BJ (cell line): Measurements from ENCODE around the gene ITGB3. TPM values are rescaled to one million over a fixed set of nuclear protein-coding genes. Genes with fewer than 3 reads are reported as not detected.

ENCODE experiments used
- CTCF ChIA-PET: fragments of 350-600 bp; formaldehyde crosslinking; extraction: SDS; loops from one replicate; lab custom pipeline; 2021; ENCODE audit warnings: antibody characterized with exemption, inconsistent platforms; lab: Yijun Ruan, JAX
- POLR2A ChIA-PET: fragments of 300-600 bp; sonication (Branson Sonifier 250); formaldehyde crosslinking; extraction: SDS; loops from one replicate; lab custom pipeline; 2021; ENCODE audit warnings: antibody characterized with exemption; lab: Charles Lee
- DNase-seq: peaks from one replicate; pipeline ENCODE4 v3.0.0-alpha.2; 2011; ENCODE audit warnings: low read depth
- H3K27me3 ChIP-seq: 2 replicates; pipeline ENCODE4 v1.6.0; 2011; ENCODE audit warnings: low read length; ENCODE audit not compliant: control insufficient read depth, insufficient read depth
- H3K36me3 ChIP-seq: 2 replicates; pipeline ENCODE4 v1.5.1; 2011; ENCODE audit warnings: low read length; ENCODE audit not compliant: control insufficient read depth, insufficient read depth
- H3K4me3 ChIP-seq: 2 replicates; pipeline ENCODE4 v1.5.1; 2011; ENCODE audit warnings: low read depth, mild to moderate bottlenecking, control low read depth, low read length
- polyA plus RNA-seq: library from polyadenylated mRNA; depleted of rRNA; stranded (reverse); fragments of >200 nt; gene quantifications from 2 replicates; pipeline ENCODE4 v1.2.3, GENCODE V29; 2011
- TF ChIP-seq, protein P1 (sequence below): IDR thresholded peaks from 2 replicates; pipeline ENCODE4 v1.5.1; 2011; ENCODE audit warnings: low read depth, mild to moderate bottlenecking, control low read depth, inconsistent platforms, low read length, moderate library complexity; ENCODE audit not compliant: insufficient read depth

ITGB3 gene
- polyA plus RNA-seq, 1 experiment: 6.3 TPM

DNA sequence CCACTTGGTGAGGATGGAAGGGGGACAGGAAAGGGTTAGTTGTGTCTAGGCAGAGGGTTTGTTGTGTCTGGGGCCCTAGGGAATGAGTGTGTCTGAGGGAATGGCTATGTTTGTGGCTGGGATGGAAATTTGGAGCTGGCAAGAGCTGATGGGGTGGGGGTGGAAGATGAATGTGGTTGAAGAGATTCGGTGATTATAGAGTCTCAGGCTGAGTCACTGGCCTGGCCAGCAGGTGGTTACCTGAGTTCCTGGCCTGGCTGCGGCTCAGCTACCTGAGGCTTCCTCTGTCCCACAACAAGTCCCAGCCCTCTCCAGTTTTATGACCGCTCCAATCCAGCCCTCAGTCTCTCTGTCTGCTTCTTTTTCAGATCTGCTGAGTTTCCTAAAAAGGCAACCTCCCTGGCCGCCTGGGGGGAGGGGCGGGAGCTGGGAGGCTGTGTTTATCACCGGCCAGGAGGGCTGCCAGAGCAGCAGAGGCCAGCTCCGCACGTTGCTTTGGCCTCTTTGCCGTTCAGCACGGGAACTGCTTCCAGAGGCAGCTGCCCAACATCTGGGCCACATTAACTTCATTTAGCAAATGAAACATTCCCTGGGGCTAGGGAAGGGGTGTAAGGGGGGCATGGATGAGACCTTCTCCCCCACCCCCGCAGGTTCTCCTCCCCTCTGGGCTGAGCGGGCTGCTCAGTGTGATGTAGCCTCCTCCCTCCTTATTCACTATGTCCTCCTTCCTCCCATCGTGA is 21.8 kb downstream of the ITGB3 start:
- POLR2A ChIA-PET: interaction anchor here (0.6 kb wide), 1 partner anchor 30 kb away, joined by 5 read pairs; no protein-coding TSS in a partner anchor
- H3K4me3 ChIP-seq: no peak overlapping the region
- no peaks in the 10 kb centered on the region for H3K27me3 ChIP-seq
- CTCF ChIA-PET: interaction anchor here (0.7 kb wide), 3 partner anchors 12 to 33 kb away, joined by 3 read pairs; no protein-coding TSS in a partner anchor
- H3K36me3 ChIP-seq: no peaks in the 10 kb centered on the region
- TF ChIP-seq, protein P1, sequence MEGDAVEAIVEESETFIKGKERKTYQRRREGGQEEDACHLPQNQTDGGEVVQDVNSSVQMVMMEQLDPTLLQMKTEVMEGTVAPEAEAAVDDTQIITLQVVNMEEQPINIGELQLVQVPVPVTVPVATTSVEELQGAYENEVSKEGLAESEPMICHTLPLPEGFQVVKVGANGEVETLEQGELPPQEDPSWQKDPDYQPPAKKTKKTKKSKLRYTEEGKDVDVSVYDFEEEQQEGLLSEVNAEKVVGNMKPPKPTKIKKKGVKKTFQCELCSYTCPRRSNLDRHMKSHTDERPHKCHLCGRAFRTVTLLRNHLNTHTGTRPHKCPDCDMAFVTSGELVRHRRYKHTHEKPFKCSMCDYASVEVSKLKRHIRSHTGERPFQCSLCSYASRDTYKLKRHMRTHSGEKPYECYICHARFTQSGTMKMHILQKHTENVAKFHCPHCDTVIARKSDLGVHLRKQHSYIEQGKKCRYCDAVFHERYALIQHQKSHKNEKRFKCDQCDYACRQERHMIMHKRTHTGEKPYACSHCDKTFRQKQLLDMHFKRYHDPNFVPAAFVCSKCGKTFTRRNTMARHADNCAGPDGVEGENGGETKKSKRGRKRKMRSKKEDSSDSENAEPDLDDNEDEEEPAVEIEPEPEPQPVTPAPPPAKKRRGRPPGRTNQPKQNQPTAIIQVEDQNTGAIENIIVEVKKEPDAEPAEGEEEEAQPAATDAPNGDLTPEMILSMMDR: 0 out of 2 replicates have a peak, but pooled peaks have one; percentile 16
- DNase-seq: peak; percentile 86

DNA sequence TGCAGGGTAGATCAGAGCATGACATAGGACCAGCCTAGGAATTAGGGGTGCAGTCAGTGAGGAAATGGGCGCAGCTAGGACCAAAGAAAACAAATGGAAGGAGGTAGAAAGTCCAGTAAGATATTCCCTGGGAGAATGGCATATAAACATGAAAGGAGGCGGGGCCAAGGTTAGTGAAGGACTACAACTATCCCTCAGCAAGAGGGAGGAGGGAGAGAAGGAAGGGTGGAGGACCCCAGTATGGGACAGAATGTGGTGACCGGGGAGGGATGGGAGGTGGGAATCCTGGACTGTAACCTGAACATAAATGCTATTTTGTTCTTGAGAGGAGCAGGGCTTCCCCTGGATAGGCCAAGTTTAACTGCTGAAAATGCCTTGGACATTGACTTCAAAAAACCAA is 22.8 kb downstream of the ITGB3 start:
- Histone ChIP-seq H3K27me3 (no peaks in the 10 kb centered on the region), H3K4me3 (no peak overlapping the region), H3K36me3 (no peaks in the 10 kb centered on the region)
- ChIA-PET POLR2A (no interaction called here), CTCF (interaction anchor here (0.7 to 1.7 kb wide), 3 partner anchors 24 to 39 kb away, joined by 3 to 7 read pairs (median 5); no protein-coding TSS in a partner anchor)
- TF ChIP-seq, protein P1: no peak
- no peak for DNase-seq

DNA sequence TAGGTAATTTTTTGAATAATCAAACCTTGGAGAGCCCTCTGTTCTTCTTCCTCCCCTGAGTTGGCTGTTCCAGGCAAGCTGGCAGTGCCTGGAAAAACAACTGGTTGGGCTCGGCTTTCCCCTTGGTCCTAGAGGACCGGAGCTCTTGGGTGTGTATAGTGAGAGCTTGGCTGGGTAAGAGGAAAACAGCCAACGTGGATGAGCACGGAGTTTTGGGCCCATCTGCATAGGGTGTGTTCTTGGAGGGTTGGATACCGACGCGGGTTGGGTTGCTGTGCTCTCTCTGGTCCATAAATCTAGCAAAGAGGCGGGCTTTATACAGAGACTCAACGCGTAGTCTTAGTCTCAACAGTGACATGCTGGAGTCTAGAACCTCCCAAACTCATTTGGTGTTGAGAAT is 23.2 kb downstream of the ITGB3 start:
- peak; percentile 70 for DNase-seq
- POLR2A ChIA-PET: no interaction called here
- Histone ChIP-seq H3K27me3 (no peaks in the 10 kb centered on the region), H3K36me3 (no peaks in the 10 kb centered on the region), H3K4me3 (no peak overlapping the region)
- CTCF ChIA-PET: interaction anchor here (1.5 to 1.7 kb wide), 2 partner anchors 25 to 39 kb away, joined by 5 to 7 read pairs; no protein-coding TSS in a partner anchor
- TF ChIP-seq, protein P1: no peak

DNA sequence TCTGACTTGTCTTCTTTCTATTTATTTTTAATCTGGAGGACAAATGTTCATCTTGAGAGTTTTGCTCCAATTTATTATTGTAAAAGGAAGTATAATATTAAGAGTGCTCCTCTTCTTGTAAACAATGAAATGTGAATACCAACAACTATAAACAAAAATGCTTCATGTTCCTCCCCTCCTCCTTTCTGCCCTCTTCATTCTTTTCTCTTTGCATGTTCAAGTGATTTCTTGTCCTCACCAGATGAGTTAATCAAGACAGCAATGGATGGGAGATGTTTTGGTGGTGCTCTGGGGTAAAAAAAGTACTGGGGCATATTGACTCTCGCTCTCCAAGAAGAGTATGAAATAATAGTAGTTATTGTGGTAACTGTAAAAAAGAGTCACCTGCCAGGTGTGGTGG is 24.3 kb downstream of the ITGB3 start:
- no peak for DNase-seq
- CTCF ChIA-PET: interaction anchor here (1.0 to 1.7 kb wide), 5 partner anchors 10 to 48 kb away, joined by 3 to 7 read pairs (median 5); no protein-coding TSS in a partner anchor
- POLR2A ChIA-PET: no interaction called here

DNA sequence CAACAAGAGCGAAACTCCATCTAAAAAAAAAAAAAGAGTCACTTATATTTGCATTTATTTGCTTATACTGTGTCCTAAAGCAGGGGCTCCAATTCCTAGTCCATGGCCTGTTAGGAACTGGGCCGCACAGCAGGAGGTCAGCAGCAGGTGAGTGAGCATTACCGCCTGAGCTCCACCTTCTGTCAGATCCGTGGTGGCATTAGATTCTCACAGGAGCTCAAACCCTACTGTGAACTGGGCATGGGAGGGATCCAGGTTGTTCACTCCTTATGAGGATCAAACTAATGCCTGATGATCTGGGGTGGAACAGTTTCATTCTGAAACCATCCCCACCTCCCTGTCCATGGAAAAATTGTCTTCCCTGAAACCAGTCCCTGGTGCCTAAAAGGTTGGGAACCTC is 24.9 kb downstream of the ITGB3 start:
- TF ChIP-seq, protein P1: no peak
- ChIA-PET CTCF (interaction anchor here (1.0 to 1.8 kb wide), 7 partner anchors 9 to 48 kb away, joined by 3 to 6 read pairs (median 3); no protein-coding TSS in a partner anchor), POLR2A (no interaction called here)
- H3K36me3 ChIP-seq: no peaks in the 10 kb centered on the region
- H3K27me3 ChIP-seq: no peaks in the 10 kb centered on the region
- DNase-seq: no peak
- no peak overlapping the region for H3K4me3 ChIP-seq

More for the DNA sequence above, 24.3 kb downstream of the ITGB3 start:
- Histone ChIP-seq H3K36me3 (no peaks in the 10 kb centered on the region), H3K27me3 (no peaks in the 10 kb centered on the region), H3K4me3 (no peak overlapping the region)
- TF ChIP-seq, protein P1: no peak
